Activated T-cell treated with anti-CD3 and anti-CD28 coated beads, Interleukin-2, amount 50 U/mL, for 4 hours (primary cell): Measurements from ENCODE around the gene TRIM9. TPM values are rescaled to one million over a fixed set of nuclear protein-coding genes. Genes with fewer than 3 reads are reported as not detected.
"Not testable (repeated sequence)": the region's sequence is repeated elsewhere in the genome, so short reads cannot be mapped to it uniquely, and the experiment has no call there.

Source experiments
- ATAC-seq, 2 donors: fragments of 200-7000 bp; cut with Tn5 transposase; one replicate each; pipeline ENCODE4 v1.10.0; 2021
- DNase-seq: peaks from one replicate; pipeline ENCODE4 v3.0.0-alpha.2; 2020
- H3K27me3 Mint-ChIP-seq: one replicate; pipeline ENCODE4 v1.8.0; 2021; ENCODE audit warnings: low read depth, mixed read lengths
- H3K36me3 Mint-ChIP-seq: one replicate; pipeline ENCODE4 v1.8.0; 2022; ENCODE audit warnings: mixed read lengths; ENCODE audit not compliant: insufficient read depth
- H3K4me1 Mint-ChIP-seq: one replicate; pipeline ENCODE4 v1.8.0; 2021; ENCODE audit warnings: low read depth, mixed read lengths
- H3K4me3 Mint-ChIP-seq: one replicate; pipeline ENCODE4 v1.8.0; 2021; ENCODE audit warnings: mild to moderate bottlenecking, moderate library complexity, mixed read lengths
- H3K9me3 Mint-ChIP-seq: one replicate; pipeline ENCODE4 v1.8.0; 2021; ENCODE audit warnings: mixed read lengths
- total RNA-seq, 3 donors: library from RNA; stranded (reverse); gene quantifications; one replicate each; pipeline ENCODE4 v1.2.1, GENCODE V29; 2021

The TRIM9 gene
- total RNA-seq, 3 donors from 2014 or later: 0.43 to 0.58 (median 0.54) TPM

- no peak for DNase-seq
- peaks cover 30% of the 10 kb centered on the region for H3K27me3 Mint-ChIP-seq
- H3K4me3 Mint-ChIP-seq: peak overlapping the region; percentile 38
- H3K36me3 Mint-ChIP-seq: no peaks in the 10 kb centered on the region
- H3K9me3 Mint-ChIP-seq: no peaks in the 10 kb centered on the region
- no peak for ATAC-seq
- H3K4me1 Mint-ChIP-seq: peaks cover 10% of the 10 kb centered on the region
Observed at GRCh38 chr14:50943261-50943942, 151.5 kb downstream of the TRIM9 start.

- H3K4me3 Mint-ChIP-seq: not testable (repeated sequence)
Observed at GRCh38 chr14:50941638-50942037, 153.3 kb downstream of the TRIM9 start.

GRCh38 chr14:50941151-50941550 is 153.8 kb downstream of the TRIM9 start:
- Mint-ChIP-seq H3K36me3 (no peaks in the 10 kb centered on the region), H3K4me3 (no peak overlapping the region), H3K27me3 (peaks cover 30% of the 10 kb centered on the region), H3K9me3 (no peaks in the 10 kb centered on the region), H3K4me1 (peaks cover 10% of the 10 kb centered on the region)
- DNase-seq (no peak), ATAC-seq (no peak)

More at GRCh38 chr14:50941638-50942037, 153.3 kb downstream of the TRIM9 start:
- not testable (repeated sequence) for ATAC-seq, DNase-seq, H3K4me1 Mint-ChIP-seq, H3K9me3 Mint-ChIP-seq, H3K36me3 Mint-ChIP-seq
- H3K27me3 Mint-ChIP-seq: peaks cover 30% of the 10 kb centered on the region

- Mint-ChIP-seq H3K4me1 (no peaks in the 10 kb centered on the region), H3K9me3 (no peaks in the 10 kb centered on the region), H3K27me3 (peaks cover 20% of the 10 kb centered on the region), H3K4me3 (no peak overlapping the region), H3K36me3 (no peaks in the 10 kb centered on the region)
- DNase-seq (no peak), ATAC-seq (no peak)
Observed at GRCh38 chr14:50937800-50938199, 157.1 kb downstream of the TRIM9 start.

GRCh38 chr14:50937325-50937724 is 157.6 kb downstream of the TRIM9 start:
- no peak for ATAC-seq
- Mint-ChIP-seq H3K36me3 (no peaks in the 10 kb centered on the region), H3K4me3 (no peak overlapping the region), H3K4me1 (no peaks in the 10 kb centered on the region), H3K27me3 (peaks cover 25% of the 10 kb centered on the region), H3K9me3 (no peaks in the 10 kb centered on the region)
- DNase-seq: no peak

- H3K27me3 Mint-ChIP-seq: peaks cover 25% of the 10 kb centered on the region
- no peaks in the 10 kb centered on the region for H3K4me1 Mint-ChIP-seq
- no peaks in the 10 kb centered on the region for H3K9me3 Mint-ChIP-seq
- ATAC-seq: no peak
- H3K4me3 Mint-ChIP-seq: no peak overlapping the region
- no peak for DNase-seq
- no peaks in the 10 kb centered on the region for H3K36me3 Mint-ChIP-seq
Observed at GRCh38 chr14:50936882-50937281, 158.0 kb downstream of the TRIM9 start.

GRCh38 chr14:50936016-50936340 is 158.9 kb downstream of the TRIM9 start:
- H3K36me3 Mint-ChIP-seq: no peaks in the 10 kb centered on the region
- H3K27me3 Mint-ChIP-seq: peaks cover 19% of the 10 kb centered on the region

GRCh38 chr14:50935126-50936015 is 159.5 kb downstream of the TRIM9 start:
- Mint-ChIP-seq H3K36me3 (no peaks in the 10 kb centered on the region), H3K27me3 (peaks cover 16% of the 10 kb centered on the region), H3K4me3 (no peak overlapping the region), H3K9me3 (no peaks in the 10 kb centered on the region), H3K4me1 (no peaks in the 10 kb centered on the region)
- no peak for DNase-seq
- no peak for ATAC-seq

More at GRCh38 chr14:50936016-50936340, 158.9 kb downstream of the TRIM9 start:
- ATAC-seq (no peak), DNase-seq (no peak)
- H3K4me1 Mint-ChIP-seq: no peaks in the 10 kb centered on the region
- H3K9me3 Mint-ChIP-seq: no peaks in the 10 kb centered on the region
- H3K4me3 Mint-ChIP-seq: no peak overlapping the region

GRCh38 chr14:50932592-50933495 is 162.1 kb downstream of the TRIM9 start:
- no peaks in the 10 kb centered on the region for H3K36me3 Mint-ChIP-seq
- DNase-seq: no peak
- no peaks in the 10 kb centered on the region for H3K4me1 Mint-ChIP-seq
- peaks cover 19% of the 10 kb centered on the region for H3K27me3 Mint-ChIP-seq
- no peak overlapping the region for H3K4me3 Mint-ChIP-seq
- no peak for ATAC-seq
- no peaks in the 10 kb centered on the region for H3K9me3 Mint-ChIP-seq

GRCh38 chr14:50932156-50932555 is 162.7 kb downstream of the TRIM9 start:
- H3K36me3 Mint-ChIP-seq: no peaks in the 10 kb centered on the region
- peaks cover 23% of the 10 kb centered on the region for H3K27me3 Mint-ChIP-seq
- no peaks in the 10 kb centered on the region for H3K4me1 Mint-ChIP-seq
- no peak overlapping the region for H3K4me3 Mint-ChIP-seq
- DNase-seq (no peak), ATAC-seq (no peak)
- no peaks in the 10 kb centered on the region for H3K9me3 Mint-ChIP-seq

GRCh38 chr14:50931559-50931958 is 163.3 kb downstream of the TRIM9 start:
- DNase-seq (no peak), ATAC-seq (no peak)
- peaks cover 23% of the 10 kb centered on the region for H3K27me3 Mint-ChIP-seq
- no peaks in the 10 kb centered on the region for H3K36me3 Mint-ChIP-seq
- no peaks in the 10 kb centered on the region for H3K9me3 Mint-ChIP-seq
- H3K4me3 Mint-ChIP-seq: no peak overlapping the region
- H3K4me1 Mint-ChIP-seq: no peaks in the 10 kb centered on the region

GRCh38 chr14:50929506-50929905 is 165.4 kb downstream of the TRIM9 start:
- DNase-seq: no peak
- H3K4me1 Mint-ChIP-seq: no peaks in the 10 kb centered on the region
- peaks cover 24% of the 10 kb centered on the region for H3K27me3 Mint-ChIP-seq
- no peak overlapping the region for H3K4me3 Mint-ChIP-seq
- H3K36me3 Mint-ChIP-seq: no peaks in the 10 kb centered on the region
- H3K9me3 Mint-ChIP-seq: no peaks in the 10 kb centered on the region
- ATAC-seq: no peak

GRCh38 chr14:50928002-50928635 is 166.8 kb downstream of the TRIM9 start:
- Mint-ChIP-seq H3K9me3 (no peaks in the 10 kb centered on the region), H3K36me3 (no peaks in the 10 kb centered on the region), H3K4me1 (no peaks in the 10 kb centered on the region), H3K27me3 (peaks cover 25% of the 10 kb centered on the region), H3K4me3 (no peak overlapping the region)
- ATAC-seq (no peak), DNase-seq (no peak)
